HG02970 (cell line): Measurements from ENCODE around the gene RSL24D1.

Experiments used
- ATAC-seq: cut with Tn5 transposase; IDR thresholded peaks from one replicate; pipeline ENCODE4 v1.9.1; 2021; ENCODE audit warnings: mild to moderate bottlenecking, moderate library complexity, moderate number of reproducible peaks; ENCODE audit not compliant: unreplicated experiment, low FRiP score

The RSL24D1 gene

DNA sequence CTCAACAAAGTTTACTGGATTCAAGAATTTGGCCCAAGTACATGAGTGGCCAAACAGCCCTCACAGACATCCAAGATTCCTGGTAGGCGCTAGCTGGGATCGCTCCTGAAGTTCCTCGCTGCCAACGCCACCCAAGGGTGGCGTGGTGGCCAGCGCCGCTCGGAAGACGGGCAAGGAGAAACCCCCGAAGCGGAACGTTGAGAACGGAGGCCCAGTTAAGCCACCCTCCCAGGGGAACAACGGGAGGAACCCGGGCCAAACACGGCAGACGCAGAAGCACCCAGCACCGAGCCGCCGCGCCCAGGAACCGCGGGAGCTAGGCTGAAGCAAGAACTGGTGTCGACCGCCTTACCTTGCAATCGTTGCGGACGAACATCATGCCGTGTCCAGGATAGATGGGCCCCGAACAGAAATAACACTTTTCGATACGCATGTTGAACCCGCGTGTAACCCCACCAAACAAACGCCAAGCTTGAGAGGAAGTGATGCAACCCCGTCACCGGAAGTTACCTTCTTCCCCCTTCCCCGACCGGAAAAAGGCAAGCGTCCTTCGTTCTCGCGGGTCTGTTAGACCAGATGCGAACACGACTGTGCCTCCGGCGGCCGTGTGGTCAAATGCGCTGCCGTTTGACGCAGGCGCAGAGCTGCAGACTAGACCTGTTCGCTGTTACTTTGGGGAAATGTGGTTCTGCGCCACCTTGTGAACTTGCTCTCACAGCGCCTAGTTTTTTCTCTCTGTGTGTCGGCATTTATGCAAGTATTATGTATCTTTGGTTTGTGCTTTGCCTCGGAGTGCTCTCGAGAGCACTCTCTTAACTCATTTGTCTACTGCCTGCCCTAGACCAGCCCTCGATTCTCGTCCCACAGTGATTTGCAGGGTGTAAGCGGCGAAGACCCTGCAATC is at the start of gene RSL24D1:
RSL24D1 (minus strand) TSS at position 484 of the 904 bp plus-strand sequence; CDS start at position 433, 51 bp downstream.
- ATAC-seq = peak; percentile 98

DNA sequence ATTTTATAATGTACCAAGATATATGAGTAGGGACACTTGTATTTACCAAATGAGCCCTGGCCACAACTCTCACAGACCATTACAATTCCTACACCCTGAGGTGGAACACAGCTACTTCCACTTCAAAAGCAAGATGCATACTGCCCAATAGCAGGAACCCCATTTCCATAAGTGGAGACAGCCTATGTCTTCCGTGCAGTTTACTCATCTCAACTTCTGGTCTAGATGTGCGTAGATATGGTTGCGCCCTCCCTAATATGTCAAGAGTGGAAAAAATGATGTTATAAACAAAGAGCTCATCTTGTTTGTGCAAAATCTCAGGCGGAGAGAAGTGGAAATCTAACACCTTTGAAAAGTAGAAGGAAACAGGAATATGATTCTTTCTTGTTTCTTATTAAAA is 48.3 kb upstream of the RSL24D1 start:
- no peak for ATAC-seq

DNA sequence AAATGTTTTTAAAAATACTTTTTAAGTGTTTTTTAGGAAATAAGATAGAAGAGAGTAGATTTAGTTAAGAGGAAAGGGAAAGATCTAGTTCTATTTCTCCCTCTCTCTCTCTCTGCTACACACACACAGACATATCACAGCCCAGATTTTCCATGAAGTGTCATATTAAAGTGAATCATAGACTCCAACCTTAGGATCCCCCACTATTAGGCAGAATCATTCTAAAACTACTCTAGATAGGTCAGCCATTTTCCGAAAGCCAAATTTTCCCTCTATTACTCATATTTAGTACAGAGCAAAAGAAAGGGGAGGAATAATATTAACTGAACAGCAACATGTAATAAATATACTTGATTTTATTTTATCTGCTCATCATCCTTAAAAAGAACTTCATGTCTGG is 45.1 kb upstream of the RSL24D1 start:
- no peak for ATAC-seq

GRCh38 chr15:55241186-55241585 is 44.4 kb upstream of the RSL24D1 start:
- ATAC-seq = no peak

GRCh38 chr15:55240125-55240760 is 43.5 kb upstream of the RSL24D1 start:
- ATAC-seq = no peak

GRCh38 chr15:55239440-55240124 is 42.8 kb upstream of the RSL24D1 start:
- no peak for ATAC-seq

- ATAC-seq = no peak
Observed at GRCh38 chr15:55238877-55239276, 42.1 kb upstream of the RSL24D1 start.

- no peak for ATAC-seq
Observed at GRCh38 chr15:55237219-55238130, 40.7 kb upstream of the RSL24D1 start.

GRCh38 chr15:55235546-55236036 is 38.9 kb upstream of the RSL24D1 start:
- ATAC-seq = no peak

GRCh38 chr15:55234800-55235104 is 38.0 kb upstream of the RSL24D1 start:
- no peak for ATAC-seq

GRCh38 chr15:55234104-55234799 is 37.5 kb upstream of the RSL24D1 start:
- ATAC-seq = no peak

GRCh38 chr15:55231455-55231854 is 34.7 kb upstream of the RSL24D1 start:
- no peak for ATAC-seq

GRCh38 chr15:55230953-55231352 is 34.2 kb upstream of the RSL24D1 start:
- ATAC-seq = no peak

DNA sequence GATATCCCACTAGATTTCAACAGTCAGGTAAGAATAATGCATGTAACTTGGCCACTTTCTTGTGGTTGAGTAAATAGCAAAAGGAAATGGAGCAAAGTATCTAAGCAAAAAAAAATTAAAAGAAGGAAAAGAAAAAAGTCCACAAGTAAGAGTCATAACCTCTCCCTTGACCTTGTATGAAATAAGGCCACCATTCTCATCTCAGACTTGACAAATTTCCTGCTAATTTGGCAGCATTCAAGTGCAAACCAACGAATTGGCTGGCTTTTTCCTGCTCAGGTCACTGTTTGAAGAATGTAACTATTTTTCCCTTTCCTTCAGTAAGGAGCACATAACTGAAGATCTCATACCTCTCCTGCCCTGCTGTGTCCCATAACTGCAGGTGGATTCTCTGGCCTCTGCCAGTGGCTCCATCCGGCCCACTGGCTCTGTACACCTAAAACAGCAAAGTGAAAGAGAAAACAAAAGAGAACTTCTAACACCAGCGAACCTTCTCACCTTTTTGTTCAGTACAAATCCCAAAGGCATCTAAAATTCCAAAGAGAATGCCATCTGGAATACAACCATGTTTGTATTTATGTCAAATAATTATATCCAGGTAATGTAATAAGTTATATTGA is 33.4 kb upstream of the RSL24D1 start:
- no peak for ATAC-seq

DNA sequence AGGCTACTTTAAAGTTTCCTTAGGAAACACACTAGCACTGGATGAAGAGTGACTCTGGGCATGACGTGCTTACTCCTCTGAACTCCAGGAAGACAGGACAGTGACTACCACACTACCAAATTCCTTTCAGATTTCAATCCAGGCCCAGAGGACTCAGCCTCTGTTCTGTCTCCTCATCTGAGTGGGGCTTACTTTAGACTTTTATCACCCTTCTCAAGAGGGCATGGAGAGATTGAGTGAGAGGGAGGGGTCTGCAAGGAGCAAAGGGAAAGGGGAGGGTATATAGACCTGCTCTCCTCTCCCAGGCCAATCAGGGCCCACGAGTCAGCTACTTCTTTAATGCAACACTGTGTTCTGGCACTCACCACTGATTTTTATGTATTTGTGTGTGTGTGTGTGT is 29.4 kb upstream of the RSL24D1 start:
- ATAC-seq = no peak

GRCh38 chr15:55224892-55225291 is 28.2 kb upstream of the RSL24D1 start:
- no peak for ATAC-seq

DNA sequence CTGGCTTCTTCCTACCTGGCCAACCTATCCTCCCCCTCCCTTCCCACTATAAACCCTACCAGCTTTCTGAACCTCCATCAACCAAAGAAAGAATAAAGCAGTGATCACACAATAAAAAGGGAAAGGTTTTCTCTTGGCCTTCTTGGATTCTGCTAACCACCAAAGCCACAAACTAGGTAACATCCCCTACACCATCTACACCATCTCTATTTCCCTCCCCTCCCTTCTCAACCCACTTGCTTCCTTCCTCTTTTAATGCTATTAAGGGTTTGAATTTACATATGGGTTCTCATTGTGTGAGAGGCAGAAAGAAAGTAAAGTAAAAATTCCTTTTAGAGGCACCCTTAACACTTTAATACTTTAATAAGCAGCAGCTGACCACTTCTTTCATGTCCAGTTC is 25.8 kb upstream of the RSL24D1 start:
- no peak for ATAC-seq

GRCh38 chr15:55221090-55222011 is 24.6 kb upstream of the RSL24D1 start:
- no peak for ATAC-seq
